ENCODE data around the gene TCP1.
"Not testable (repeated sequence)": the region's sequence is repeated elsewhere in the genome, so short reads cannot be mapped to it uniquely, and the experiment has no call there.

TCP1 gene

DNA sequence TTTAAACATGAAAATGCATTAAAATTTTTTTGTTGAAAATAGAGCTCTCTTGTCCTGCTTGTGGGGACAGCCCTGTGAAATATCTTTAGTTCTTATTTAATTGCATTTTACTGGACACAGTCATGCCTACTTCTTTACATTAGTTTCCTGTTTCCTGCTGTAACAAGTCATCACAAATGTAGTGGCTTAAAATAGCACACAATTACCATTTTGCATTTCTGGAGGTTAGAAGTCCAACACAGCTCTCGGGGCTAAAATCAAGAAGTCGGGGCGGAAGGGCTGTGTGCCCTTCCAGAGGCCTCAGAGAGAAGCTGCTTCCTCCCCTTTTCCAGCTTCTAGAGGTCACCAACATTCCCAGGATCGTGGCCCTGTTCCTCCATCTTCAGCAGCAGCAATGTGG lies 40.1 kb upstream of the TCP1 start:
- H3K9me3 ChIP-seq (ENCODE audit: control insufficient read depth, insufficient read depth, low read length) = no peaks in the 10 kb centered on the region
- peaks cover 8% of the 10 kb centered on the region for H3K4me1 ChIP-seq (ENCODE audit: control insufficient read depth, insufficient read depth, low read length)
- no peak for DNase-seq (ENCODE audit: low read depth, low spot score)
- no peaks in the 10 kb centered on the region for H3K36me3 ChIP-seq (ENCODE audit: control insufficient read depth, insufficient read depth, low read length)
- no peak overlapping the region for H3K4me3 ChIP-seq (ENCODE audit: low read length)
- no CpG with 5 or more reads among the region's 4 CpGs for WGBS (ENCODE audit: insufficient coverage, insufficient read length)
- no peaks in the 10 kb centered on the region for H3K27me3 ChIP-seq (ENCODE audit: control insufficient read depth, insufficient read depth, low read length)
- H3K27ac ChIP-seq (ENCODE audit: low read length) = no peak overlapping the region

DNA sequence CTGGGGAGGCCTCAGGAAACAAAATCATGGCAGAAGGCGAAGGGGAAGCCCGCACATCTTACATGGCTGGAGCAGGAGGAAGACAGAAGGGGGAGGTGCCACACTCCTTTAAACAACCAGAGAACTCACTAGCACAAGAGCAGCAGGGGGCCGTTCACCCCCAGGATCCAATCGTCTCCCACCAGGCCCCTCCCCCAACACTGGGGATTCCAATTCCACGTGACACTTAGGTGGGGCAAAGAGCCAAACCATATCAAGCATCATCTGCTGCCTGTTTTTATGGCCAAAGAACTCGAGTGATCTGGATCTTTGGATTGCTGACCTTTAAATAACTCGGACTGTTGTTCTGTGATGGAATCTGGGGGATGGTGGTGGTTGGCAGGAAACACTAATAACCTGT lies 38.7 kb upstream of the TCP1 start:
- Histone ChIP-seq H3K36me3 (ENCODE audit: control insufficient read depth, insufficient read depth, low read length) (no peaks in the 10 kb centered on the region), H3K27me3 (ENCODE audit: control insufficient read depth, insufficient read depth, low read length) (no peaks in the 10 kb centered on the region), H3K4me1 (ENCODE audit: control insufficient read depth, insufficient read depth, low read length) (peaks cover 8% of the 10 kb centered on the region), H3K4me3 (ENCODE audit: low read length) (no peak overlapping the region), H3K9me3 (ENCODE audit: control insufficient read depth, insufficient read depth, low read length) (no peaks in the 10 kb centered on the region), H3K27ac (ENCODE audit: low read length) (no peak overlapping the region)
- DNase-seq (ENCODE audit: low read depth, low spot score) = no peak
- WGBS (ENCODE audit: insufficient coverage, insufficient read length) = no CpG with 5 or more reads among the region's 7 CpGs

DNA sequence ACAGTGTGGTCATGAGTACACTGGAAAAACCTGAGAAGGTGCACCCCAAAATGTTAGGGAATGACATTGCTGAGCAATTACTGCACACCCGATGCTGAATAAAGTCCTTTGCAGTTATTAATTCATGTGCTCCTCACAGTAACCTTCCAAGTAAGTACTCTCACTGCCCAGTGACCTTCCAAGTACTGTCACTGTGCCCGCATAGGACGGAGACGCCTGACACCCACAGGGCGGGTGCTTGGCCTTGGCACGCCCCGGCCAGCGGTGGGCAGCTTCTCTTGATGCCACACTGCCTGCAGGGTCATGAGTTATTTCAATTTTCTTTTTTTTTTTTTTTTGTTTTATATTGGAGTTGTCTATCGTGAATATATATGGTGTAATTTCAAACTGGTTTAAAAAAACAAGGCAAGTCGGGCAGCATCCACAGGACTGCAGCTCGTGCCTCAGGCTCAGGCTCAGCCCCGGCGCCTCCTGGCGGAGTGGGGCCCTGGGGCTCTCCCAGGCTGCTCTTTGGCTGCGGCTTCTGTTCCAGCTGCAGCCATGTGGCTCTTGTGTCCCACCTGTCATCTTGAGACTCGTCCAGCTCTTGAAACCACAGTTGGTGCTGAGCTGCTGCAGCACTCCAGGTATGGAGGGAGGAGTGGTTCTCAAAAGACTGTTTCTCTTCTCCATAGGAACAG lies 37.7 kb upstream of the TCP1 start:
- WGBS (ENCODE audit: insufficient coverage, insufficient read length) = no CpG with 5 or more reads among the region's 16 CpGs
- Histone ChIP-seq H3K9me3 (ENCODE audit: control insufficient read depth, insufficient read depth, low read length) (no peaks in the 10 kb centered on the region), H3K36me3 (ENCODE audit: control insufficient read depth, insufficient read depth, low read length) (no peaks in the 10 kb centered on the region), H3K4me1 (ENCODE audit: control insufficient read depth, insufficient read depth, low read length) (peaks cover 8% of the 10 kb centered on the region), H3K27ac (ENCODE audit: low read length) (no peak overlapping the region), H3K4me3 (ENCODE audit: low read length) (no peak overlapping the region), H3K27me3 (ENCODE audit: control insufficient read depth, insufficient read depth, low read length) (no peaks in the 10 kb centered on the region)
- DNase-seq (ENCODE audit: low read depth, low spot score) = no peak

DNA sequence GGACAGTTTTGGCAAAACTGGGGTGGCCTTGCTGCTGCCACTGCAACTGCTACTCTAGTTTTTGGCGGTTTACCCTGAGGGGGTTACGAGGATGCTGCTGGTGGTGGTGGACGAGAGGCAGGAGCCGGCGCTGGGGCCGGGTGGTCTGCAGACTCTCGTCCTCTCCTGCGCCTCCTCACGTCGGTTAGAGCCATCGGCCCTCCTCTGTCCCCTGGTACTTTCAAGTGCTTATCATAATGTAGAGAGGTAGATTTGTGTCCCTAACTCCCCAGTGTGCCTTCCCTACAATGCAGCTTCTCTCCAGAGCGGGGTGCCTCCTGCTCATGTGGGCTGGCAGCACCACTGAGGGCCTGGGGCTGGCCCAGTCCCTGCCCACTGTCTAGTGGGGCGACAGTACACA lies 36.6 kb upstream of the TCP1 start:
- no peak overlapping the region for H3K27ac ChIP-seq (ENCODE audit: low read length)
- WGBS (ENCODE audit: insufficient coverage, insufficient read length) = no CpG with 5 or more reads among the region's 13 CpGs

DNA sequence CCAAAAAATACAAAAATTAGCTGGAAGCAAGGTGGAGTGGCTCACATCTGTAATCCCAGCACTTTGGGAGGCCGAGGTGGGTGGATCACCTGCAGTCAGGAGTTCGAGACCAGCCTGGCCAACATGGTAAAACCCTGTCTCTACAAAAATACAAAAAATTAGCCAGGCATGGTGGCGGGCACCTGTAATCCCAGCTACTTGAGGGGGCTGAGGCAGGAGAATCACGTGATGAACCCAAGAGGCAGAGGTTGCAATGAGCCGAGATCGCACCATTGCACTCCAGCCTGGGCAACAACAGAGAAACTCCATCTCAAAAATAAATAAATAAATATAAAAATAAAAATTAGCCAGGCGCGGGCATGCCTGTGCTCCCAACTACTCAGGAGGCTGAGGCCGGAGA lies 35.3 kb upstream of the TCP1 start:
- H3K36me3 ChIP-seq (ENCODE audit: control insufficient read depth, insufficient read depth, low read length); H3K27me3 ChIP-seq (ENCODE audit: control insufficient read depth, insufficient read depth, low read length); H3K27ac ChIP-seq (ENCODE audit: low read length); H3K4me3 ChIP-seq (ENCODE audit: low read length); H3K4me1 ChIP-seq (ENCODE audit: control insufficient read depth, insufficient read depth, low read length); H3K9me3 ChIP-seq (ENCODE audit: control insufficient read depth, insufficient read depth, low read length); DNase-seq (ENCODE audit: low read depth, low spot score): not testable (repeated sequence)
- no CpG with 5 or more reads among the region's 9 CpGs for WGBS (ENCODE audit: insufficient coverage, insufficient read length)

More for the DNA sequence above, 36.6 kb upstream of the TCP1 start:
- Histone ChIP-seq H3K4me1 (ENCODE audit: control insufficient read depth, insufficient read depth, low read length) (peaks cover 4% of the 10 kb centered on the region), H3K36me3 (ENCODE audit: control insufficient read depth, insufficient read depth, low read length) (no peaks in the 10 kb centered on the region), H3K9me3 (ENCODE audit: control insufficient read depth, insufficient read depth, low read length) (no peaks in the 10 kb centered on the region), H3K4me3 (ENCODE audit: low read length) (no peak overlapping the region), H3K27me3 (ENCODE audit: control insufficient read depth, insufficient read depth, low read length) (no peaks in the 10 kb centered on the region)
- no peak for DNase-seq (ENCODE audit: low read depth, low spot score)

DNA sequence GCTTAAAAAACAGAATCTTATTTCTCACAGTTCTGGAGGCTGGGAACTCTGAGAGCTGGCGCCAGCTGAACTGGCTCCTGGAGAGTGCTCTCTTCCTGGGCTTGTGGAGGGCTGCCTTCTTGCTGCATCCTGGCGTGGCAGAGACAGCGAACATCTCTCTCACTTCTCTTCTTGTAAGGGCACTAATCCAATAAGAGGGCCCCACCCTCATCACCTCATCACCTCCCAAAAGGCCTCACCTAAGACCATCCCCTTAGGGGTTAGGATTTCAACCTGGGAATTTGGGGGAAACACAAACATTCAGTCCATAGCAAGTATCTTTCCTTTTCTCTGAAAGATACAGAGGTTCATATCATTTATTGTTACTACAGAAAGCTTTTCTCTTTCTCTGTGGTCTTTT lies 34.6 kb upstream of the TCP1 start:
- no CpG with 5 or more reads among the region's 3 CpGs for WGBS (ENCODE audit: insufficient coverage, insufficient read length)
- Histone ChIP-seq H3K4me3 (ENCODE audit: low read length) (no peak overlapping the region), H3K27ac (ENCODE audit: low read length) (no peak overlapping the region), H3K9me3 (ENCODE audit: control insufficient read depth, insufficient read depth, low read length) (no peaks in the 10 kb centered on the region), H3K36me3 (ENCODE audit: control insufficient read depth, insufficient read depth, low read length) (no peaks in the 10 kb centered on the region), H3K4me1 (ENCODE audit: control insufficient read depth, insufficient read depth, low read length) (no peaks in the 10 kb centered on the region), H3K27me3 (ENCODE audit: control insufficient read depth, insufficient read depth, low read length) (no peaks in the 10 kb centered on the region)
- DNase-seq (ENCODE audit: low read depth, low spot score) = no peak

DNA sequence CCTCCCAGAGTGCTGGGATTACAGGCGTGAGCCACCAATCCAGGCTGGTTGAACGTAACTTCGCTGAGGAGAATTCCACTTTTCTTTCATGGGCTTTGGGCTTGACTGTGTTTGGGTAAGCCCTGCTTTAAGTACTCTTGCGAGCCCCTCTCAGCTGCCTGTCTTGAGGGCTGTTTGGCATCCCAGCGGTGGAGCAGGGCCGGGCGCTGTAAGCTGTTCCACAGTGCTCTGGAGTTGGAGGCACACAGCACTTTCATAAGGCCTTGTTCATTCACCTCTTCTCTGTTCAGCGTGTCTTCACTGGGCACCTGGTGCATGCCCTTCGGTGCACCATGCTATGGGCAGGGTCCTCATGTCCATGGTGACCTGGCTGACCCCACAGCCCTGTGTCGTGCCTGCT lies 32.3 kb upstream of the TCP1 start:
- WGBS (ENCODE audit: insufficient coverage, insufficient read length) = no CpG with 5 or more reads among the region's 10 CpGs
- Histone ChIP-seq H3K36me3 (ENCODE audit: control insufficient read depth, insufficient read depth, low read length) (no peaks in the 10 kb centered on the region), H3K9me3 (ENCODE audit: control insufficient read depth, insufficient read depth, low read length) (no peaks in the 10 kb centered on the region), H3K27me3 (ENCODE audit: control insufficient read depth, insufficient read depth, low read length) (no peaks in the 10 kb centered on the region), H3K27ac (ENCODE audit: low read length) (no peak overlapping the region), H3K4me1 (ENCODE audit: control insufficient read depth, insufficient read depth, low read length) (no peaks in the 10 kb centered on the region), H3K4me3 (ENCODE audit: low read length) (no peak overlapping the region)
- DNase-seq (ENCODE audit: low read depth, low spot score) = no peak

DNA sequence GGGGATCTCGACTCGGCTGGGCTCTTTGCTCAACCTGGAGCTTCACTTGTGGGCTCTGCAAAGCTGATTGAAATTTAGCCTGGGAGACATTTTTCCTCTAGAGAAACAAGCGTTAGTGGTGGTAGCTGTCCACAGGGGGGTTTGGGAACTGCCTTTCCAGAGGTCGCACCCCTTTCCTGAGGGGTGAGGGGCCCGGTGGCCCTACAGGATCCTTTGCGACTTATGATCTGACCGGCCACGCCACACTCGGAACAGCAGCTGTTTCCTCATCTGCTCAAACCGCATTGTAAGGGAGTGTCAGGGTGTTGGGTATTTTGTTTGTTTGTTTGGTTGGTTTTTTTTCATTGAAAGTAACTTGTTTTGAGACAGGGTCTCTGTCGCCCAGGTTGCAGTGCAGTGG lies 31.7 kb upstream of the TCP1 start:
- Histone ChIP-seq H3K9me3 (ENCODE audit: control insufficient read depth, insufficient read depth, low read length) (no peaks in the 10 kb centered on the region), H3K36me3 (ENCODE audit: control insufficient read depth, insufficient read depth, low read length) (no peaks in the 10 kb centered on the region), H3K27me3 (ENCODE audit: control insufficient read depth, insufficient read depth, low read length) (no peaks in the 10 kb centered on the region), H3K4me3 (ENCODE audit: low read length) (no peak overlapping the region), H3K4me1 (ENCODE audit: control insufficient read depth, insufficient read depth, low read length) (no peaks in the 10 kb centered on the region), H3K27ac (ENCODE audit: low read length) (no peak overlapping the region)
- no peak for DNase-seq (ENCODE audit: low read depth, low spot score)
- no CpG with 5 or more reads among the region's 11 CpGs for WGBS (ENCODE audit: insufficient coverage, insufficient read length)

DNA sequence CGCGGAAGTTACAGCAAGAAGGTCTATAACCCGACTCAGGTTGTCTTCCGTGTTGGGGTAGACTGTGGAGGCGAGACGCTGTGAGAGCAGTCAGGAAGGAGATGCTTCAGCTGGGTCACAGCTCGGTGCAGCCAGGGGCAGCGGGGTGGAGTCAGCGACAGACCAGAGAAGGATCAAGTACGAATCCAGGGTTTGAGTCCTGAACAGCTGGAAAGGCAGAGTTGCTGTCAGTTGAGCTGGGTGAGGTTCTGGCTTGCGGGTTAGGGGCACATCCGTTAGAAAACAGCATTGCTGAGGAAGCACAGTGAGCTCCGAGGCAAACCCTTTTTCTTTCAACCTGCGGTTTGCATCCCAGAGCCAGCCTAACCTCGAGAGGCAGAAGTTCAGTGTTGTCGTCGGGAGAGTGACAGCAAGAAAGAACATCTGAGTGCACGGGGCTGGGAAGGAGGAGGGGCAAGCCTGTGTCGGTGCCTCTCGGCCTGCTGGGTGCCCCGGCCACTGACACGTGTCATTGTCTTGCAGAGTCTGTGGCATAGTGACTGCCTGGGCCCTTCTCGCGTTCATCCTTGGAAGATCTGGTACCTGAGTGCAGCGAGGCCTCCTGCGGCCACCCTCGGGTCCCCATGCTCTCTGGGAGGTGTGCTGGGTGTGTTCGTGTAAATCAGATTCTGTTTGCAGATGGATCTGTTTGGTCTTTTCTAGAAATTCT lies 30.7 kb upstream of the TCP1 start:
- Histone ChIP-seq H3K4me3 (ENCODE audit: low read length) (no peak overlapping the region), H3K27me3 (ENCODE audit: control insufficient read depth, insufficient read depth, low read length) (no peaks in the 10 kb centered on the region), H3K4me1 (ENCODE audit: control insufficient read depth, insufficient read depth, low read length) (no peaks in the 10 kb centered on the region), H3K9me3 (ENCODE audit: control insufficient read depth, insufficient read depth, low read length) (no peaks in the 10 kb centered on the region), H3K27ac (ENCODE audit: low read length) (no peak overlapping the region), H3K36me3 (ENCODE audit: control insufficient read depth, insufficient read depth, low read length) (no peaks in the 10 kb centered on the region)
- no peak for DNase-seq (ENCODE audit: low read depth, low spot score)
- no CpG with 5 or more reads among the region's 28 CpGs for WGBS (ENCODE audit: insufficient coverage, insufficient read length)

DNA sequence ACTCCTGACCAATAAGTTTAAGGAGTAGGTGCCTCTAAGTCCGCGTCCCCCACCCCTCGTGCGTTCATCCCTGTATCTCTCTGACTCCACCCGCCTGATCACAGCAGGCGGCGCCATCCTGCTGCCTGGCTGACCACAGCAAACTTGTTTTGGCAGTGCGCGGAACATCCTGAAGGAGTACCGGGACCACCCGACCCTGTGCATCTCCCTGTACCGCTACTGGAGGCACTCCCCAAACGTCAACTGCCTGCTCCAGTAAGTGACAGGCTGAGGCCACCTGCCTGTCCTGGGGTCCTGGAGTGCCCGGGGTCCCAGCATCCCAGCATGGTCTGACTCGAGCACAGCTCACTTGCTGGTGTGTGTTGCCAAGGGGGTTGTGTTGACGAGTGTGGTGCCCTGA lies 29.7 kb upstream of the TCP1 start:
- DNase-seq (ENCODE audit: low read depth, low spot score) = no peak
- H3K9me3 ChIP-seq (ENCODE audit: control insufficient read depth, insufficient read depth, low read length) = no peaks in the 10 kb centered on the region
- no peak overlapping the region for H3K4me3 ChIP-seq (ENCODE audit: low read length)
- WGBS (ENCODE audit: insufficient coverage, insufficient read length) = no CpG with 5 or more reads among the region's 16 CpGs
- no peaks in the 10 kb centered on the region for H3K36me3 ChIP-seq (ENCODE audit: control insufficient read depth, insufficient read depth, low read length)
- H3K4me1 ChIP-seq (ENCODE audit: control insufficient read depth, insufficient read depth, low read length) = no peaks in the 10 kb centered on the region
- no peaks in the 10 kb centered on the region; the same call in 1 of the 2 replicates for H3K27me3 ChIP-seq (ENCODE audit: control insufficient read depth, insufficient read depth, low read length)
- no peak overlapping the region for H3K27ac ChIP-seq (ENCODE audit: low read length)
